ENCODE data around the gene ZNRF3.
"Not testable (repeated sequence)": the region's sequence is repeated elsewhere in the genome, so short reads cannot be mapped to it uniquely, and the experiment has no call there.

ZNRF3 gene

DNA sequence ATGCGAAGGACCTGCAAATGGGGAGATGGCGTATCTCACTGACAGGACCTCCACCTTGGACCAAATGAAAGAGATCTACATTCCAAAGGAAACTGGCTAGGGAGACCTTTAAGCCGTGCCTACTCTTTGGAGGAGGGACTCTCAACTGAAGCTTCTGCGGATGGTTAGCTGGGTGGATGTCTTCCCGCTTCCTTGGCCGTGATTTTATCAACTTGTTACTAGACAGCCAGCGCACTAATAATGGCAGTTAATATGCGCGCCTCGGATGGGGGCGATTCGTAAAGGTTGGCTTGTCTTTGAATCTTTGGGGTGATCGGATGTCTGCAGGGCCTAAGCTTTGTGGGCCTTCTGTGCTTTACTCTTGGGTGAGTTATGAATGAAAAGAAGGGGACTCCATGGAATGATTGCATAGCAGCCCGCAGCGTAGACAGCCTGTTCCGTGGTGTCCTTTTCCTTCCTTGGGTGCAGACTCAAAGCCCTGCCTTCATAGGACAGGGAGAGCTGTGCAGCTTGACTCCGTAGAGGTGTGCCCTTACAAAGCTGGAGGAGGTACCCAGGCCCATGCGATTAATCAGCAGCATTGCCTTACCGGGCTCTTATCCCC lies 1.5 kb downstream of the ZNRF3 start:
- H3K4me3 ChIP-seq (ENCODE audit: low read length): peak overlapping the region; percentile 73
- H3K27ac ChIP-seq (ENCODE audit: low read depth, low read length): no peak overlapping the region
- H3K36me3 ChIP-seq (ENCODE audit: insufficient read depth, low read length): no peaks in the 10 kb centered on the region
- H3K4me1 ChIP-seq (ENCODE audit: insufficient read depth, low read length): peaks cover 36% of the 10 kb centered on the region
- 7% methylated on average over 19 of the region's 19 CpGs for WGBS
- H3K27me3 ChIP-seq (ENCODE audit: insufficient read depth, low read length): no peaks in the 10 kb centered on the region; the same call in 1 of the 2 replicates
- H3K9ac ChIP-seq (ENCODE audit: low read depth, low read length): peak overlapping the region; percentile 44; the same call in 1 of the 2 replicates
- H3K9me3 ChIP-seq (ENCODE audit: insufficient read depth, low read depth, low read length): no peaks in the 10 kb centered on the region

DNA sequence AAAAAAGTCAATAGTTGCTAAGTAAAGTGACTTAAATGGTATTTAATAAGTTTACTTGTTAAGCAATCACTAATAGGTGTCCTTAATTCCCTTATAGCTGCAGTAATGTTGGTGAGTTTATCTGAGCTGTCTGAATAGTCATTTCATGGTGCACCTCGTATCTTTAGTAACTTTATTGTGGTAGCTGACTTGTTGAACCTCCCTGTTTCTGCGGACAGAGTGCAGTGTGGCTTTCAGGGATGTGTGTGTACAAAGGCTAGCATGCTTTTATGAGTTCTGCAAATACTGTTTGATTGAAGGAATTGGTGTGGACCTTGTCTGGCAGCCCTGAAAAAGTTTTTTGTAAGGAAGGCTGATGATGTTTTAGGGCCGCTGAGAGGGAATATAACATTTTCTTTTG lies 2.6 kb downstream of the ZNRF3 start:
- Histone ChIP-seq H3K9me3 (ENCODE audit: insufficient read depth, low read depth, low read length) (no peaks in the 10 kb centered on the region), H3K27ac (ENCODE audit: low read depth, low read length) (no peak overlapping the region), H3K27me3 (ENCODE audit: insufficient read depth, low read length) (no peaks in the 10 kb centered on the region; the same call in 1 of the 2 replicates), H3K4me1 (ENCODE audit: insufficient read depth, low read length) (peaks cover 36% of the 10 kb centered on the region), H3K4me3 (ENCODE audit: low read length) (peak overlapping the region; percentile 73; the same call in 1 of the 2 replicates), H3K9ac (ENCODE audit: low read depth, low read length) (no peak overlapping the region), H3K36me3 (ENCODE audit: insufficient read depth, low read length) (no peaks in the 10 kb centered on the region)
- WGBS: 81% methylated on average over 3 of the region's 3 CpGs

DNA sequence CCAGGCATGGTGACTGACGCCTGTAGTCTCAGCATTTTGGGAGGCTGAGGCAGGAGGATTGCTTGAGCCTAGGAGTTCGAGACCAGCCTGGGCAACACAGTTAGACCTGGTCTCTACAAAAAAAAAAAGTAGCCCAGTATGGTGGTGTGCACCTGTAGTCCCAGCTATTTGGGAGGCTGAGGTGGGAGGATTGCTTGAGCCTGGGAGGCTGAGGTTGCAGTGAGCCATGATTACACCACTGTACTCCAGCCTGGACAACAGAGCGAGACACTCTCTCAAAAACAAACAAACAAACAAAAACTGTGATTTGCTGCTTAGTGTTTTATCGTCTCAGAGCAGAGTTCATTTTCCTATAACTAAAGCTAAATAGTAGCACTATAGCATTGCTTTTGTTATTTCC lies 3.3 kb downstream of the ZNRF3 start:
- H3K4me1 ChIP-seq (ENCODE audit: insufficient read depth, low read length): peaks cover 41% of the 10 kb centered on the region
- H3K27ac ChIP-seq (ENCODE audit: low read depth, low read length); H3K9ac ChIP-seq (ENCODE audit: low read depth, low read length); H3K36me3 ChIP-seq (ENCODE audit: insufficient read depth, low read length); H3K4me3 ChIP-seq (ENCODE audit: low read length); H3K27me3 ChIP-seq (ENCODE audit: insufficient read depth, low read length); H3K9me3 ChIP-seq (ENCODE audit: insufficient read depth, low read depth, low read length): not testable (repeated sequence)
- 98% methylated on average over 4 of the region's 4 CpGs for WGBS

DNA sequence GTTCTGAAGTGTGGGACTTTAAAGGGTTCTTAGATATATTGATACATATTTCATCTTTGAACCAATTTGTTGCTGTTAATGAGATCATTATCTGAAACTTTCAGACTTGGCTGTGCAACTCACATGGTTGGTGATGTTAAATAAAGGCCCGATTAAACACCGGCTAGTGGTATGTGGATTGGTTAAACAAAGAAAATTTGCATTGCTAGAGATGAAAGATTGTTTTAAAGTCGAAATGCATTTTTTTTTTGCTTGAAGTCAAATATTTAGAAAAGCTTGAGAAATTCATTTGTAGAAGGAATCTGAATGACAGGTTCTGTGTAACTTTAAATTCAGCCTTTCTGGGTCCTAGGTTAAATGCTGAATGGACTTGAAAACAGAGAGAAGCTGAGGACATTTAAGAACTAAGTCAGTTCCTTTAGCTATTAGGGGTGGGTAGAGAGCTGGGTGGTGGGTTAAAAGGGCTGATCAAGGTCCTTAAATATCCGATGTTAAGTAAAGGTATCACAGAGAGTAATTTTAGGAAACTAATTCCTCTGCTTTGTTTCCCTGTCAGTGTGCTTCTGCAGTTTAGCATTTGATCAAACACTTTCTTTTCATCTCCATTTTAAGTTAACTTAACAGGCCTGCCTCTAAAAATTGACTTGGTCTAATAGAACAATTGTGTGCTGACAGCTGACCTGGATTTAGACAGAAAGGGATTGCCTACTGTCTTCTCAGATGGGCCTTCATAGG lies 4.5 kb downstream of the ZNRF3 start:
- WGBS: 70% methylated on average over 4 of the region's 4 CpGs
- Histone ChIP-seq H3K4me3 (ENCODE audit: low read length) (no peak overlapping the region), H3K36me3 (ENCODE audit: insufficient read depth, low read length) (no peaks in the 10 kb centered on the region), H3K27ac (ENCODE audit: low read depth, low read length) (no peak overlapping the region), H3K9ac (ENCODE audit: low read depth, low read length) (no peak overlapping the region), H3K27me3 (ENCODE audit: insufficient read depth, low read length) (no peaks in the 10 kb centered on the region), H3K9me3 (ENCODE audit: insufficient read depth, low read depth, low read length) (no peaks in the 10 kb centered on the region), H3K4me1 (ENCODE audit: insufficient read depth, low read length) (peaks cover 40% of the 10 kb centered on the region)

DNA sequence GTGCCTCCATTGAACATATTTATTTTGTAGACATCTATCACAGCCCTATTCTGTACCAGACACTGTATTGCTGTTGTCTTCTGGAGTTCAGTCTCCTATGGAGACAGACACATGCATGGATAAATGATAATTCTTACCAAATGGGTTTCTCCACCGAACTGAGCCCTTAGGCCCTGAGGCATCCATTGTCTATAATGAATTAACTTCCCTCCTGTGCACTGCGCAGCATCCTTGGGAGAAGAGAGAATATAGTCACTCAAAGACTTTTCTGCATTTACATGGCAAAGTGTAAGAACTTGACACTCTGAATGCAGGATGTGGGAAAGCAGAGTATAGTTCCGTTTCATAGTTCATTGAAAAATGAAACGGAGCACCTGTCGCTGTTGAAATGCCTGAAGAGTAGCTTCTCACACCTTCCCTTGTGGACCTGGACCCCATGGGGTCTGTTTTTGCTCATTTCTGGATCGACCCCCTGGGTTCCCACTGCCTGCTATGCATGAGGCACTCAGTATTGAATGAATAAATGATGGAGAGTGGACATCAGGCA lies 6.2 kb downstream of the ZNRF3 start:
- 92% methylated on average over 6 of the region's 6 CpGs for WGBS

DNA sequence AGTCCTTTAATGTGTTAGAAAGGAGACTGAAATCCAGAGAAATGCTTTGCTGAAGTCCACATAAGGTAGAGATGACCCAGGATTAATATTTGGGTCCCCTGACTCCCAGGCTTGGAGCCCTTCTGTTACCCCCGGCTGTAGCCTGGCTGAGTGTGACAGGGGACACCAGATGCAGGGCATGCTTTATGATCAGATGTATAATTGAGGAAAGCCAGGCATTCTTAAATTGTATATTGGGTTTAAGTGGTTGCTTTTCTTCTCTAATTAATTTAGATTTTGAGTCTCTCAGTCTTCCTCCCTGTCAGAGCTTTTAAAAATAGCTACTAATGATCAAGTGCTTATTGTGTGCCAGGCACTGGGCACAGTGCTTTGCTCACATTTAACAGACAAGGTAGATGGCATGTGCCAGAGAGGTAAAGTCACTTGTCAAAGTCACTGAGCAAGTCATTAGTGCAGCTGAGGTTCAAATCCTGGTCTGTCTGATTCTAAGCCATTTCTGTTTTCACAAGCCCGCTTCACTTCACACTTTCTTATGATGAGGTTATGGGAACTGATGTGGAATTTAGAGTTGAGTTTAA lies 7.9 kb downstream of the ZNRF3 start:
- H3K27me3 ChIP-seq (ENCODE audit: insufficient read depth, low read length): no peaks in the 10 kb centered on the region
- no peak overlapping the region for H3K27ac ChIP-seq (ENCODE audit: low read depth, low read length)
- 95% methylated on average over 2 of the region's 2 CpGs for WGBS
- H3K4me1 ChIP-seq (ENCODE audit: insufficient read depth, low read length): peaks cover 37% of the 10 kb centered on the region
- no peak overlapping the region for H3K9ac ChIP-seq (ENCODE audit: low read depth, low read length)
- no peaks in the 10 kb centered on the region for H3K9me3 ChIP-seq (ENCODE audit: insufficient read depth, low read depth, low read length)
- H3K4me3 ChIP-seq (ENCODE audit: low read length): no peak overlapping the region
- no peaks in the 10 kb centered on the region for H3K36me3 ChIP-seq (ENCODE audit: insufficient read depth, low read length)

More for the DNA sequence above, 6.2 kb downstream of the ZNRF3 start:
- no peaks in the 10 kb centered on the region for H3K9me3 ChIP-seq (ENCODE audit: insufficient read depth, low read depth, low read length)
- no peak overlapping the region for H3K27ac ChIP-seq (ENCODE audit: low read depth, low read length)
- no peaks in the 10 kb centered on the region for H3K27me3 ChIP-seq (ENCODE audit: insufficient read depth, low read length)
- H3K36me3 ChIP-seq (ENCODE audit: insufficient read depth, low read length): no peaks in the 10 kb centered on the region
- H3K4me1 ChIP-seq (ENCODE audit: insufficient read depth, low read length): peaks cover 45% of the 10 kb centered on the region
- H3K9ac ChIP-seq (ENCODE audit: low read depth, low read length): no peak overlapping the region
- no peak overlapping the region for H3K4me3 ChIP-seq (ENCODE audit: low read length)

DNA sequence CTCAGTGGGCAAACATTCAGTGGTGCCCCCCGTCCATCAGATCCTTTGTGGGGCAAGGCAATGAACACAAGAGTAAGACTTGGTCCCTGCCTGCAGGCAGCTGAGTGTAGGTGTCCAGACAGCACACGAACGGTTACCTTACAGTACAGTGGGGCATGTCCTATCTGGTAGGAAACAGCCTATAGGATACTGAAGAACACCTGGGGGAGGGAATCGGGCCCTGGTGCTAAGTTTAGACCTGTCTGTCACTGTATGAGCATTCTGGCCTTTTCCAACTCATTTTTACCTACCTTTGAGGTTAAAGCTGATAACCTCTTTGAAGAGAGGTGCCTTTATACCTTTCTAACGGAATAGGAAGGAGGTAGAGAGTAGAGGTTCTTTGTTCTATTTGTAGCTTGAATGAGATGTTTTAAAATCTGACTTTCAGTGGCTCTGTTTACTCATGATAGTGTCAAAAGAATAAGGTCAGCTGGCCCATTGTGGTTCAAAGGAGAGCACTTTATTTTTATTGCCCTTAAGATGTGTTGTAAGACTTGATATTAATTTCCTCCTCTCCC lies 8.9 kb downstream of the ZNRF3 start:
- Histone ChIP-seq H3K9ac (ENCODE audit: low read depth, low read length) (no peak overlapping the region), H3K4me1 (ENCODE audit: insufficient read depth, low read length) (peaks cover 43% of the 10 kb centered on the region), H3K4me3 (ENCODE audit: low read length) (no peak overlapping the region), H3K27me3 (ENCODE audit: insufficient read depth, low read length) (no peaks in the 10 kb centered on the region), H3K36me3 (ENCODE audit: insufficient read depth, low read length) (no peaks in the 10 kb centered on the region), H3K27ac (ENCODE audit: low read depth, low read length) (no peak overlapping the region), H3K9me3 (ENCODE audit: insufficient read depth, low read depth, low read length) (no peaks in the 10 kb centered on the region)
- WGBS: 83% methylated on average over 5 of the region's 5 CpGs

DNA sequence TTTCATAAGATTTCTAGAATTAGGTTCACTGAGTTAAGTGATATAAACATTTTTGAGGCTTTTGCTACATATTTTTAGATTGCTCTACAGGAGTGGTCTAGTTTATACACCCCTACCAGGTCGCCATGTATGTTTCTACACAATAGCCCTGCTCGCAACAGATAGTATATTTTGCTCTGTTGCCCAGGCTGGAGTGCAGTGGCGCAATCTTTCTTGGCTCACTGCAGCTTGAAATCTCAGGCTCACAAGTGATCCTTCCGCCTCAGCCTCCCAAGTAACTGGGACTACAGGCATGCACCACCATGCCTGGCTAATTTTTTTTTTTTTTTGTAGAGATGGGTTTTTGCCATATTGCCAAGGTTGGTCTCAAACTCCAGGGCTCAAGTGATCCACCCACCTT lies 10.4 kb downstream of the ZNRF3 start:
- H3K4me1 ChIP-seq (ENCODE audit: insufficient read depth, low read length): peaks cover 37% of the 10 kb centered on the region
- 97% methylated on average over 4 of the region's 4 CpGs for WGBS
- H3K36me3 ChIP-seq (ENCODE audit: insufficient read depth, low read length): no peaks in the 10 kb centered on the region
- H3K9me3 ChIP-seq (ENCODE audit: insufficient read depth, low read depth, low read length): no peaks in the 10 kb centered on the region
- H3K9ac ChIP-seq (ENCODE audit: low read depth, low read length): no peak overlapping the region
- no peak overlapping the region for H3K27ac ChIP-seq (ENCODE audit: low read depth, low read length)
- no peak overlapping the region for H3K4me3 ChIP-seq (ENCODE audit: low read length)
- H3K27me3 ChIP-seq (ENCODE audit: insufficient read depth, low read length): no peaks in the 10 kb centered on the region

DNA sequence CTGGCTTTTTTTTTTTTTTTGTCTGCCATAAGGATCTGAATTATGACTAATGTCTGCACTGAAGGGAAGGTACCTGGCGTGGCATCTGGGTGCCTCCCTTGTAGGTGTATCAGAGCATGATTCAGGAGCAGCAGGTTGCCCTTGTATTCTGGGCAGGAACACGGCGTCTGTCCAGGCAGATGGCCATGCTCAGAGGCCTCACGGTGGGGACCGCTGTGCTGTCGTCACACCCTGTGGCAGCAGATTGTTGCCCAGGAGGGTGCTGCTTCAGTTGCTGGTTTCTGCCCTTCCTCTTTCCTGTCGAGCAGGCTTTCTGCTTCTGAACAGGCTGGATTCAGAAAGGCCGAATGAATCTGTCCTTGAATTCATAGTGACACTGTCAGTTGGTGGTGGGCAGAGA lies 11.0 kb downstream of the ZNRF3 start:
- H3K4me1 ChIP-seq (ENCODE audit: insufficient read depth, low read length): peaks cover 37% of the 10 kb centered on the region
- no peaks in the 10 kb centered on the region for H3K27me3 ChIP-seq (ENCODE audit: insufficient read depth, low read length)
- H3K27ac ChIP-seq (ENCODE audit: low read depth, low read length): no peak overlapping the region
- 76% methylated on average over 8 of the region's 8 CpGs for WGBS
- no peaks in the 10 kb centered on the region for H3K9me3 ChIP-seq (ENCODE audit: insufficient read depth, low read depth, low read length)
- no peak overlapping the region for H3K9ac ChIP-seq (ENCODE audit: low read depth, low read length)
- H3K36me3 ChIP-seq (ENCODE audit: insufficient read depth, low read length): no peaks in the 10 kb centered on the region
- no peak overlapping the region for H3K4me3 ChIP-seq (ENCODE audit: low read length)

DNA sequence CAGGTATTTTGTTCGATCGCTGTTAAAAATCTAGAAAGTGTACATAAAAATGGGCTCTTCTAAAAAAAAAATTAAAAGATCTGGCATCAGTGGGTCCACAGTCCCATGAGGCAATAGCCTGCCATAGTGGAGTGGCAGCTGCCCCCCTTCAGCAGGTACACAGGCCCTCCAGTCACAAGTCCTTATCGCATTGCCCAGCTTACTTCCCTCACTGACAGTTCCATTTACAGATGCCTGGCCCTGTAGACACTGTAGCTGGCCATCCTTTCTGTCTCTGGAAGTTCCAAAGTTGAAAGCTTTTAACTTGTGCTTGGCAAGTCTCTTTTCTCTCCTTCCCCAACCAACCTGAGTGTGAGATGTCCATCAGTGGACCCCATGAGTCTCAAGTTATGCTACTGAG lies 11.4 kb downstream of the ZNRF3 start:
- Histone ChIP-seq H3K27me3 (ENCODE audit: insufficient read depth, low read length) (no peaks in the 10 kb centered on the region), H3K9me3 (ENCODE audit: insufficient read depth, low read depth, low read length) (no peaks in the 10 kb centered on the region), H3K4me1 (ENCODE audit: insufficient read depth, low read length) (peaks cover 38% of the 10 kb centered on the region), H3K27ac (ENCODE audit: low read depth, low read length) (0 out of 2 replicates have a peak overlapping the region, but pooled peaks have one; percentile 23), H3K9ac (ENCODE audit: low read depth, low read length) (no peak overlapping the region), H3K4me3 (ENCODE audit: low read length) (no peak overlapping the region), H3K36me3 (ENCODE audit: insufficient read depth, low read length) (no peaks in the 10 kb centered on the region)
- WGBS: 82% methylated on average over 3 of the region's 3 CpGs

DNA sequence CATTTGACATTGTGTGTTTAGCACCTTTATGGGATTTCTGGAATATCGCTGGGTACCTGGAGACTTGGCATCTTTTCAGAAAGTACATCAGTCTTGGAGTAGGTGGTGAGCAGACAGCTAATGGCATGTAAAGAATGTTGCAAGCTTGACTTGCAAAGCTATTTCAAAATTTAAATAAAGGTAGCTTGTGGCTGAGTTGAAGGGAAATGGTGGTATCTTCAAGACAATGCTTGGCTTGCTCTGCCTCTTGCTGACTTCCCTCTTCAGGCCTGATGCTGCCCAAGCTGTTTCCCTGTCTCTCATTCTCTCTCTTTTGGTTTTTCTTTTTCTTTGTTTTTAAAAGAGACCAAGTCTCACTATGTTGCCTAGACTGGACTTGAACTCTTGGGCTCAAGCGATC lies 13.2 kb downstream of the ZNRF3 start:
- H3K36me3 ChIP-seq (ENCODE audit: insufficient read depth, low read length): no peaks in the 10 kb centered on the region
- WGBS: 80% methylated on average over 2 of the region's 2 CpGs
- no peak overlapping the region for H3K4me3 ChIP-seq (ENCODE audit: low read length)
- no peaks in the 10 kb centered on the region for H3K27me3 ChIP-seq (ENCODE audit: insufficient read depth, low read length)
- H3K9ac ChIP-seq (ENCODE audit: low read depth, low read length): peak overlapping the region; percentile 50
- peaks cover 43% of the 10 kb centered on the region for H3K4me1 ChIP-seq (ENCODE audit: insufficient read depth, low read length)
- no peaks in the 10 kb centered on the region for H3K9me3 ChIP-seq (ENCODE audit: insufficient read depth, low read depth, low read length)
- H3K27ac ChIP-seq (ENCODE audit: low read depth, low read length): peak overlapping the region; percentile 74
